HG02938 (cell line): Measurements from ENCODE around the gene FOXR1.
"Not testable (repeated sequence)": the region's sequence is repeated elsewhere in the genome, so short reads cannot be mapped to it uniquely, and the experiment has no call there.

Experiments used
- ATAC-seq: cut with Tn5 transposase; IDR thresholded peaks from one replicate; pipeline ENCODE4 v1.9.1; 2021; ENCODE audit warnings: mild to moderate bottlenecking, moderate library complexity; ENCODE audit not compliant: unreplicated experiment

The FOXR1 gene

GRCh38 chr11:118996926-118997626 lies 25.5 kb downstream of the FOXR1 start:
- ATAC-seq = peak; percentile 9

GRCh38 chr11:118997627-118998387 lies 26.2 kb downstream of the FOXR1 start, which contains the start of gene CENATAC:
Gene CENATAC, plus strand, starts transcription at chr11:118998138. Its CDS starts 60 bp downstream, at chr11:118998198.
- ATAC-seq = peak; percentile 83

- ATAC-seq = peak; percentile 26
Measured at GRCh38 chr11:118998388-118998717, 26.8 kb downstream of the FOXR1 start.

- no peak for ATAC-seq
Measured at GRCh38 chr11:118998822-118999221, 27.3 kb downstream of the FOXR1 start.

- no peak for ATAC-seq
Measured at GRCh38 chr11:119000906-119001305, 29.3 kb downstream of the FOXR1 start.

GRCh38 chr11:119006656-119007055 lies 35.1 kb downstream of the FOXR1 start:
- ATAC-seq = no peak

- no peak for ATAC-seq
Measured at GRCh38 chr11:119011476-119012053, 40.0 kb downstream of the FOXR1 start.

GRCh38 chr11:119012629-119013170 lies 41.1 kb downstream of the FOXR1 start:
- ATAC-seq = no peak

GRCh38 chr11:119014209-119014924 lies 42.8 kb downstream of the FOXR1 start:
- no peak for ATAC-seq

GRCh38 chr11:119015054-119015611 lies 43.6 kb downstream of the FOXR1 start:
- no peak for ATAC-seq

- no peak for ATAC-seq
Measured at GRCh38 chr11:119016216-119017009, 44.9 kb downstream of the FOXR1 start.

GRCh38 chr11:119017377-119017776 lies 45.8 kb downstream of the FOXR1 start:
- not testable (repeated sequence) for ATAC-seq

GRCh38 chr11:119018074-119018938 lies 46.7 kb downstream of the FOXR1 start, which contains the start of the genes RPS25 and TRAPPC4:
Gene RPS25, minus strand, starts transcription at chr11:119018343. Its CDS starts 59 bp downstream, at chr11:119018284.
Gene TRAPPC4, plus strand, starts transcription at chr11:119018766. Its CDS starts 30 bp downstream, at chr11:119018796.
- peak; percentile 90 for ATAC-seq

GRCh38 chr11:119019996-119020395 lies 48.4 kb downstream of the FOXR1 start:
- ATAC-seq = no peak

GRCh38 chr11:119021631-119022030 lies 50.1 kb downstream of the FOXR1 start:
- ATAC-seq = no peak

GRCh38 chr11:119023741-119024140 lies 52.2 kb downstream of the FOXR1 start:
- ATAC-seq = no peak

- ATAC-seq = no peak
Measured at GRCh38 chr11:119024430-119025098, 53.0 kb downstream of the FOXR1 start.

- ATAC-seq = no peak
Measured at GRCh38 chr11:119025099-119025473, 53.5 kb downstream of the FOXR1 start.
